Suppressor macrophage treated with lipopolysaccharide for 1 hour (primary cell): Measurements from ENCODE around the gene PRICKLE3.

Experiments used
- DNase-seq, 3 donors: peaks; one replicate each; pipeline ENCODE4 v3.0.0-alpha.2; 2020 to 2022

The PRICKLE3 gene

GRCh38 chrX:49206543-49206942 lies 20.4 kb upstream of the PRICKLE3 start:
- DNase-seq, result no peak

- DNase-seq, result no peak
Measured at GRCh38 chrX:49205443-49205842, 19.3 kb upstream of the PRICKLE3 start.

GRCh38 chrX:49204709-49205108 lies 18.5 kb upstream of the PRICKLE3 start:
- no peak for DNase-seq

DNA sequence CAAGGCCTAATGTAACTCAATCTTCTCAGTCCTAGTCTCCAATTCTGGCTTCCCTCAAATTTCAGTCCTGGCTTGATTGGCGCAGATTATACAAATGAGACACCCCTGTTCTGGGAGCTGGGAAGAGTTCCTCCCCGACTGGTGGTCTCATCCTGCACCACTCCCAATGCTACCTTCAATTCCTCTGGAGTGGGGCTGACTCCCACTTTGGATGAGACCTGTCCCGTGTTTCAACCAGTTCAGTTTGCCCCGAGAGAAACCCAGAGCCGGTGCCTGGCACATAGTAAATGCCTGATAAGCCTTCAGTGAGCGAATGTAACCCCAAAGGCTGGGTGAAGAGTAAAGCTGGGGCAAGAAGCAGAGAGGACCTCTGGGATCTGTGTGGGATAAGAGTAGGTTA lies 17.8 kb upstream of the PRICKLE3 start:
- DNase-seq, result no peak

- no peak for DNase-seq
Measured at GRCh38 chrX:49203536-49203935, 17.4 kb upstream of the PRICKLE3 start.

GRCh38 chrX:49202022-49202421 lies 15.8 kb upstream of the PRICKLE3 start:
- no peak for DNase-seq

- peak; percentile 85 to 93 (median 86) for DNase-seq
Measured at GRCh38 chrX:49199906-49200771, 14.0 kb upstream of the PRICKLE3 start, which contains the start of gene SYP. Gene SYP, minus strand, starts transcription at chrX:49200193. Its CDS starts 7 bp downstream, at chrX:49200186.

DNA sequence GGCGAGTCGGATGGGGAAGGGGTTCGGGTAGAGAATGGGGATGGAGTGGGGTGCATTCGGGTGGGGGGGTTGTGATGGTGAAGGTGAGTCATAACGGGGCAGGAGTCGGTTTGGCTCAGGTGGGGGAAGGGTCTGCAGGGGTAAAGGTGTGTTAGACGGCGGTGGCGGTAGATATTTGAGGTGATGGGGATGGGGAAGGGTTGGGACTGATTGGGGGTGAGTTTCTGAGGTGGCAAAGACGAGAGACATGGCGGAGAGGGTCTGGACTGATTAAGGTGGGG lies 13.1 kb upstream of the PRICKLE3 start:
- no peak for DNase-seq

DNA sequence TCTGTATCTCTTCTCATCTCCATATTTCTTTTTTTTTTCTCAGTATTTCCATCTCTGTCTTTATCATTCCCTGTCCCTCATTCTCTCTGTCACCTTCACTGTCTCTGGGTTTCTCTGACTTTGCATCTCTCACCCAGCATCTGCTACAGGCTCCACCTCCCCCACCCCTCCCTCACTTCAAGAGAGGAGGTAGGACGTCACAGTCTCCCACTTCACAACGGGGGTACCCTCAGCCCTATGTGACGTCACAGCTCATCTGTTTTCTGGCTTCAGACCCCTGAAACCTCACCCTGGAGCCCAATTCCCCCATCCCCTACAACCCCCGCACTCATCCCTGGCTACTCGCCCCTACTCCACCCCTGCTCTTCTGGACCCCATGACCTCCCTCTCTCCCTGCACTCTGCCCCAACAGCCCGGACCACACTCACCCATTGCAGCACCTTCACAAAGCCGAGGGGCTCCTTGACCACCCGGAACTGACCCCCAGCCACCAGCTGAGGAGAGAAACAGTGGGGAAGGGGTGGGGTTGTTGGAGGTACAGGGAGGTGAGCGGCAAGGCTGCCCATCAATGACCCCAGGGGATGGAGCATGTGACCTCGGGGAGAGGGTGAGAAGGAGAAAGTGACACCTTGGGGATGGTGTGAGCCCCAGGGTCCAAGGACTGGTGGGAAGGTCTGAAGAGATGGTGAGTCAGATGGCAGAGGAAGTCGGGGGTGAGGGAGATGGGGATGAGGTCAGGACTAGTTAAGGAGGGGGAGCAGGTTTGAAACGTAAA lies 12.6 kb upstream of the PRICKLE3 start:
- no peak for DNase-seq

GRCh38 chrX:49197543-49198087 lies 11.4 kb upstream of the PRICKLE3 start:
- no peak for DNase-seq

- no peak for DNase-seq
Measured at GRCh38 chrX:49193542-49193964, 7.4 kb upstream of the PRICKLE3 start.

DNA sequence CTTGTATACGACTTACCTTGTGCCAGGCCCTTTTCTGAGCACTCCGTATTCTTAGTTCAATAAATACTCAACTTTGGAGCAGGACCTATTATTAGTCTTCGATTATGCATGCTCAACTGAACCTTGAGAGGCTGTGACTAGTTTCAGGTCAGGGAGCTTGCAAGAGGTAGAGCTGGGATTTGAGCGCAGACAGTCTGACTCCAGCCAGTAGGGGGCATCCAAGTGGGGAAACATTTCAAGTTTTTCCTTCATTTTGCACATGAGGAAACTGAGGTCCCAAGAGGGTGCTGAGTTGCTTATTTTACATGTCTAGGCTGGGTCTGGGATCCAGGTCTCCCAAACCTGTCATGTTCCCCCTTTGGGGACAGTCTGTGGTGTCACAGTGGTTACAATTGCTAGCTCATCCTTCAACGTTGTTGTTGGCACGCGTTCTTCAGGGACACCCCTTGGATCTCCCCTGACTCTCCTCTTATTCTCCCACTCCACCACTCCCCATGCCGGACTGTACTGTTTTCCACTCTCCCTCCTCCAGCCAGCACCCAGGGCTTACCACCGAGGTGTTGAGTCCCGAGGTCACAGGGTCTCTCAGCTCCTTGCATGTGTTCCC lies 6.7 kb upstream of the PRICKLE3 start:
- peak; percentile 35 to 58 (median 44) for DNase-seq

DNA sequence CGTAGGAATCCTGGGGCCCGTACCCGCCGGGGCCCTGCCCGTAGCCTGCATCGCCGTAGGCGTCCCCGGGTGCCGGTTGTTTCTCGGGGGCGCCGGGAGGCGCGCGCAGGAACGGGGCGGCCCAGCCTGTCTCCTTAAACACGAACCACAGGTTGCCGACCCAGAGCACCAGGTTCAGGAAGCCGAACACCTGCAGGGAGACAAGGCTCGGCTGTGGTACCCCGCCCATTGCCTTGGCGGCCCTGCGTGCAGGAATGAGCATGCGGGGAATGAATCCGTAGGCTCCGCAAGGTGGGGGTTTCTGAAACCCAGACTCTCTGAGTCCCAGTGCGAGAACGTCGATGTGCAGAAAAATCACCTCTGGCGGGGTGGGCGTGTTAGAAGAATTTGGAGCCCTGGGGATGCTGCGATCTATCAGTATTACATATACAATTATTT lies 5.4 kb upstream of the PRICKLE3 start:
- DNase-seq, result no peak

- peak; percentile 93 to 97 (median 93) for DNase-seq
Measured at GRCh38 chrX:49190821-49191573, 4.8 kb upstream of the PRICKLE3 start.

- DNase-seq, result no peak
Measured at GRCh38 chrX:49189606-49190005, 3.4 kb upstream of the PRICKLE3 start.

DNA sequence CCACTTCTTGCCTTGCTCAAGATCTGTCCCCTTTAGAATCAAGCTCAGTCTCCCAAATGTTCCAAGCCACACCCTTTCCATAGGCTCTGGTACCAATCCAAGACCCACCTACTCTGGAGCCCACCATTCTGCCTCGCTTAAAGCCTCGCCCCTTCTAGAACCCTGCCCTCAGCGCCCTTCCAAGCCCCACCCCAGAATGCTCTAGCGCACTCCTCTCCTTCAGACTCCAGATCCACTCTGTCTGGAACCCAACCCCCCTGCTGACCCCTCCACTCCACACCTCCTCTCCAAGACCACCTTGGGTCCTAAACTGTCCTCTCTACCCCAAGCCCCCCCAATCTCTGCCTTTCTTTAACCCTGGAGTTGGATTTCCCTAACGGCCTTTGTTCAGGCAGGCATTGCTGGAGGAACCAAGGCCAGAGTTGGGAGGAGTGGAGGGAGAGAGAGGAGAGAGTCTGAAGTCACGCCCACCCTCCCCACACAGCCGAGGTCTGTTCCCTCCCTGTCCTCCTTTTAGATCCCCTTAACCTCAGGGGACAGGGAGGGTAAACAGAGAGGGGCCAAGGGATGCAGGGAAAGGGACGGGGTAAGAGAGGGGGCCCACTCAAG lies 2.4 kb upstream of the PRICKLE3 start:
- no peak for DNase-seq

DNA sequence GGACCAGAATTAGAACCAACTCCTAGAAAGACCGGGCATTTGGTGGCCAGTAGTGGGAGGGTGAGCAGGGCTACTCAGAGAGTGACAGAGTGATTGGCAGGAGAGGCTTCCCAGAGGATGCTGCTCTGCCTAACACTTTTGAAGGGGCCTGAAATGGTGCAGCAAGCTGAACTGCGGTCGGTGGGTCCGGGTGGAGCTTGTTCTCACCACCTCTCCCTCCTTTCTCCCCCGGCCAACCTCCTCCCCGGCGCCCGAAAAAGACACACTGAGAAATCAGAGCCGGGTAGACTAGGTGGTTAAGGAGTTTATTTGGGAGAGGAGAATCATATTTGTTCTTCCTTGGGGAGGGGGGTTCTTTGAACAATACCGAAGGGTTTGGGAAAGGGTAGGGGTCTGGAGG lies 1.4 kb upstream of the PRICKLE3 start:
- DNase-seq, result no peak

- no peak for DNase-seq
Measured at GRCh38 chrX:49187028-49187394, 838 bp upstream of the PRICKLE3 start.

DNA sequence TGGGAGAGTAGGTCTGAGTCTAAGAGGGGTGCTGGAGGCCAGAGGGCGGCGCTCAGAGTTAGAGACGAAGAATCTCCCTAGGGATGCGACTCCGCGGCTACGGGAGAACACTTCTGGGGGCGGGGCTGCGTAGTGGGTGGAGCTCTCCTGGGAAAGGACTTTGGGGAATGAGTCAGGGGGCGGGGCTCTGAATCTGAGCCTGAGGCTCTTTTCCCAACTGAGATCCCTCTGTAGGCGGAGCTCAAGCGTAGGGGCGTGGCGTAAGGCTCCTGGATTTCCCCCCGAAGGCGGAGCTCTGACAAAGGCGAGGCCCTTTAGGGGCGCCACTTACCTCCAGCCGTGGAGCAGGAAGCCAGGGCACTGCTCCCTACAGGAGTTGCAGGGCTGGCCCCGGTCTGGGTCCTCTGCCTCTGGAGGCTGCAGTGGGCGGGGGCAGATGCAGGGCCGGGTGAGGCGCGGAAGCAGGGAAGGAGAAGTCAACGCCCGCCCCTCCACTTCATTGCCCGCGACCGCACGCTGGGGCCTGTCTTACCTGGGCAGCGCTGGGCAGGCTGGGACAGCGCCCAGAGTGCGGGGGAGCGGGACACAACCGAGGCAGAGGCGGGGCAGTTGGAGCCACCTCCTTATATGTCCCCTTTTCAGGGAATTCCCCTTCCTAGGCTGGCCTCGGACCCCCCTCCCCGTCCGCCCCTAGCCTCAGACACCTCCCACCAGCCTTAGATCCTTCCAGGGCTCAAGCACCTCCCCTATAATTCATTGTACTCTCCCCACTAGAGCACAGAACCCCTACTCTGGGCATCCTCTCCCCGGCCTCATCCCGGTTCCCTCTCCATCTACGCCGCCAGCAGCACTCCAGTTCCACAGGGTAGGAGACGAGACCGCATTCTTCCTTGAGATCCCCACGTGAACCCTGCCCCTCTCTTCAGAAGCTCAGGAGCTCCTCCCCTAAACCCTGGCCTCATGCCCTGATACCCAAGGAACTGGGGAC lies 1.6 kb downstream of the PRICKLE3 start:
- peak; percentile 78 to 89 (median 78) for DNase-seq

DNA sequence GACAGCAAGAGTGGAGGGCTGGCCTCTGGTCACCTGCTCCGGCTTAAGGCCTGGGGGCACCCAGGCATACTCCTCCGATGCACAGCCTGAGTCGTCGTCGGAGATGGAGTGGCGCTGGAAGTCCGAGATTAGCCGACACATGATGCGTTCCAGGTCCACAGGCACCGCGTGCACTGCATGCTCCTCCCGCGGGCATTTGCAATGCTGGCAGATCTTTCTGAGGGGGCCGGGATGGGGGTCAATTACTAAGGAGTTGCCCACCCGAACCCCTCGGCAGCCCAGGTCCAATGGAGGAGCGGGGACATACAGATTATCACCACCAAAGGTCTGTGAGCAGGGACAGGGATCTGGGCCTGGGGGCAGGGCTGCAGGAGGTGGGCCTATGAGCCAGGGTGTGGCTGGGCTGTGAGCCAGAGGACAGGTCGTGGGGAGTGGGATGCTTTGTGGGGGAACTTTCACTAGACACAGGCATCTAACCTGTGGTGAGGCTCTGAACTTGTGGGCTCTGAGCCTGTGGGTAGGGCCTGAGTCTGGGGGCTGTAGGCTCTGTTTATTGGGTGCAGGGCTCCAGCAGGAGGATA lies 2.4 kb downstream of the PRICKLE3 start:
- DNase-seq, result no peak

- DNase-seq, result no peak
Measured at GRCh38 chrX:49179358-49179757, 6.8 kb downstream of the PRICKLE3 start.
